GM18867 (cell line): ENCODE measurements around the gene BCAS1.
A peak's percentile ranks its signal among the peaks of the same experiment; 100 is the strongest.

Source experiments
- ATAC-seq: cut with Tn5 transposase; IDR thresholded peaks from one replicate; pipeline ENCODE4 v1.9.1; 2021; ENCODE audit warnings: mild to moderate bottlenecking, moderate library complexity; ENCODE audit not compliant: unreplicated experiment

BCAS1 gene

DNA sequence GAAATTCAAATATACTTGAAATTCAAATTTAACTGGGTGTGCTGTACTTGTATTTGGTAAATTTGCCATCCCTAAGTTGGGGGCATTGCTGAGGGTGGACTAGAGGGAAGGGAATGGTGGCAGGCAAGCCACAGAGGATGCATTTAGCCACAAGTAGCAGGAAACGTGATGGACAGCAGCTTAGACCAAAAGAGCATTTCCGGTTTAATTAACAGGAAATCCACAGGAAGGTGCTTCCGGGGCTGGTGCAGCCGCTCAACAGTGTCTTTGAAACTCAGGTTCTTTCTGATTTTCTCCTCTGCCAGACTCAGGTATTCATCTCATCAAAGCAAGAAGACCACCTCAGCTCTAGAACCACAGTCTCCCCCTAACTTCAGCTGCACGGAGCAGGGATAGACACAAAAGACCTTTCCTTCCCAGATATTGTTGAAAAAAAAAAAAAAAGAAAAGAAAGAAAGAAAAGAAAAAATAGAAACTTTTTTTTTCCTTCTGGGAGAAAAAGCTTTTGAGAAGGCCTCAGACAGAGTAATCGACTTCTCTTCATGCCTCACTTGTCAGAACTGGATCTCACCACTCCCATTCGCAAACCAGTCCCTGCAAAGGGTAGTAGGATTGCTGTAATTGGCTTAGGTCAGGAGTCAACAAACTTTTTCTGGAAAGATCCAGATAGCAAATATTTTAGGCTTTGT, 8.0 kb upstream of the BCAS1 start:
- no peak for ATAC-seq

DNA sequence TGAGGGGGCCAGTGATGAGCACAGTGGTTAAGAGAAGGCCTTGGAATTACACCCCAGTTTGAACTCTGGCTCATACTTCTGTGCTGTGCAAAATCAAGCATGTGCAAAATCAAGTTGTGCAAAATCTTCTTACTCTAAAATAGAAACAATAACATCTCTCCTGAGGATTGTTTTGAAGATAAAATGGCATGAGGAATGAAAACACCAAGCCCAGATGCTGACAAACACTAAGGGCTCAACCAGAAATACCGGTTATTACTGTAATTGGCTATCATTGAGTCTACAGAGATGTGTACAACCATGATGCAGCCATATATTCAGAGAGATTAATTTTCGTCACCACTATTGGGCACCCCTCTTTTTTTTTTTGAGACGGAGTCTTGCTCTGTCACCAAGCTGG, 5.9 kb upstream of the BCAS1 start:
- no peak for ATAC-seq

- ATAC-seq: no peak
These were observed 4.9 kb upstream of the BCAS1 start for GRCh38 chr20:54075322-54075721.

GRCh38 chr20:54074511-54074910, 4.1 kb upstream of the BCAS1 start:
- ATAC-seq: no peak

DNA sequence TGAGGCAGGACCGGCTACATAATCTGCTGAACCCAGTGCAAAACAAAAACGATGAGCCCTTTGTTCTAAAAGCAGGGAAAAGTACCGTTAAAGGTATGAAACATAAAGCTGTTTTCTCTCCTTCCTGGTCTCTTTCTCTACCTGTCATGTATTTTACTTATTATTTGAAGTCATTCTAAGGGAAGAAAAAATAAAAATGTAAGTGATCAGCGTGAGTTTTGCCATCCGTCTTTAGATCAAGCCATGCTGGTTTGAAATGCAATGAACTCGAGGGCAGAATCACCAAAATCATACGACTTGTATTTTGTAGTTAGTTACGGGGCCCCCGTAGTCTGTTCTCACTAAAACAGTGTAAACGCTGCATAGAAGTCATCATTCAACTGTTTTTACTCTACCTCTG, 2.9 kb upstream of the BCAS1 start:
- ATAC-seq: no peak

DNA sequence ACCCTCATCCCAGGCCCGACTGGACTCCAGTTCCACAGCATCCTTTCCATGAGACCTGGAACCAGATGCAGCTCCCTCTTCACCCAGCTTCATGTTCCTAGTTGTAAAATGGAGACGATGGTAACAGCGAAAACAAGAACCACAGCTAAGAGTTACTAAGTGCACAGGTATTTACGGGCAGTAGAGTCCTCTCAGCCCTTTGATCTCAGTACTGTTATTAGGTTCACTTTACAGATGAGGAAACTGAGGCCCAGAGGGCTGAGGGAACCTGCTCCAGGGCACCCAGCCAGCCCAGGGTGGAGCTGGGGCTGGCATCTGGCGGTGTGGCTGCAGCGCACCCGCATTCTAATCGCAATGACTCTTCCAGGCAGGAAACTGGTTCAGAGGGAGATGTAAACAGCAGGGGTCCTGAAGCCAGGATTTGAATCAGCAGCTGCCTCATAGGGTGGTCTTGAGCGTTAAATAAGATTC, 858 bp downstream of the BCAS1 start:
- ATAC-seq: no peak

- no peak for ATAC-seq
These were observed 1.4 kb downstream of the BCAS1 start for GRCh38 chr20:54068966-54069365.

- ATAC-seq: no peak
These were observed 1.9 kb downstream of the BCAS1 start for GRCh38 chr20:54068495-54068894.

DNA sequence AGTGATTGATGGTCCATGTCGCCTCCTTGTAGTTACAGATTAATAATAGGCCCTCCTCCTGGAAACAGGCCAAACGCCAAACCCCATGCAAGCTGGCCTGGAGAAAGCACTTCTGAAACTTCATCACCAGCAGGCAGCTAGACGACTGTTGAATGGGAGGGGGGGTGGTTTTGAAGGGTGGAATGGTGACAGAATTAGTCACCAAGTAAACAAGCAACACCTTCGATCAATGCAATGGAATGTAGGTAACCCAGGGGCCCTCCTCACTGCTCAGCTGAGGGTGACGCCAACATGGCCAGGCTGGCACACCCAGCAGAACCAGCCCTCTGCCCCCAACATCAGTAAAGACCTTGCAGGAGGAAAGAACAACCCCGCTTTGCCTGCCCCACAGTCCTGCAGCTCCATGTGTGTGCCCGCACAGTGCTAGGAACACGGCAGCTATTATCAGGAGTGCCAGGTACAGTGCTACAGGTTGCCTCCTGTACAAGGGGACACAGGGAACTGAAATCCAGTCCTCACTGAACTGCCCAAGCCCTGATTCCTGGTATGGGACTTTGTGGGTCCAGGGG, 2.7 kb downstream of the BCAS1 start:
- ATAC-seq: peak; percentile 51

DNA sequence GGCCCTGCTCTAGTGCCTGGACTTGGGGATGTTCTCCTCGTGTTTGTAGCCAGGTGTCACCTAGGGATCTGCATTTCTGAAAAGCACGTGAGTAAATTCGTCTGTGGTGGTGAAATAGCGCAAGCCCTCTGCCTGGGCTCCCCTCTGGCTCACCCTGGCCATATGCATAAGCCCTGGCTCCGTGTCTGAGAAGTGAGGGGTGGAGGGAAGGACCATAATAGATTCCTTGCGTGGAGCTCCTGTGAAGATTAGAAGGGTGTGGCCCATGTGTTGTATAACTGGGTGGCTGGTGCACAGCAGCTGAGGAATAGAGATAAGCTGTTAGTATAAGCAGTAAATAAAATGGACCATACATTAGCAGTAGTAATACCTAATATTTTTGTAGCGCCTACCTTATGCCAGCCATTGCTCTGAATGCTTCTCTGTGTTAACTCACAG, 4.8 kb downstream of the BCAS1 start:
- no peak for ATAC-seq

GRCh38 chr20:54064939-54065338, 5.5 kb downstream of the BCAS1 start:
- no peak for ATAC-seq

- ATAC-seq: peak; percentile 37
These were observed 6.3 kb downstream of the BCAS1 start for GRCh38 chr20:54063992-54064676.

- no peak for ATAC-seq
These were observed 6.8 kb downstream of the BCAS1 start for GRCh38 chr20:54063580-54063979.

GRCh38 chr20:54062812-54063280, 7.5 kb downstream of the BCAS1 start:
- ATAC-seq: peak; percentile 28

- no peak for ATAC-seq
These were observed 9.1 kb downstream of the BCAS1 start for GRCh38 chr20:54061101-54061881.

DNA sequence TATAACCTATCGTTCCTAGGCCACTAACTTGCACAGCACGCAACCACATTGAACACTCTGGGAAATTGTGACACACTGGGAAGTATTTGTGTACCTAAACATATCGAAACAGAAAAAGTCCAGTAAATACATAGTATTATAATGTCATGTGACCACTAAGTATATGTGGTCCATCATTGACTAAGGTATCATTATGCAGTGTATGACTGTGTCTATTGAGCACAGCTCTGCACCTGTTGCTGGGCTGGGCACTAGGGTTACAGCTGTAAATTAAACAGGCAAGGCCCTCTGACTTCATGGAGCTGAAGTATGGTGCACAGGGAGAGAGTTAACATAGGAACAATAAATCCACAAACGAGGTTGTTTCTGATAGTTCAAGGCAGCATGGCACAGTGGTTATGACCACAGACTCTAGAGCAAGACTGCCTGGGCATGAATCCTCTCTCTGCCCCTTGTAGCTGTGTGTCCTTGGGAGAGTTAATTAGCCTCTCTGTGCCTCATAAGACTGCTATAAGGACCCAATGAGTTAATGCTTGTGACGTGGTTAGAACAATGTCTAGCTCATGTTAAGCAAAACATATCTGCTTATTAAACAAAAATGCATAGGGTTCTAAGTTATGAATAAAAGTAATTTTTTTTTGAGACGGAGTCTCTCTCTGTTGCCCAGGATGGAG, 10.6 kb downstream of the BCAS1 start:
- no peak for ATAC-seq

- peak; percentile 54 for ATAC-seq
These were observed 11.8 kb downstream of the BCAS1 start for GRCh38 chr20:54058420-54059139.

DNA sequence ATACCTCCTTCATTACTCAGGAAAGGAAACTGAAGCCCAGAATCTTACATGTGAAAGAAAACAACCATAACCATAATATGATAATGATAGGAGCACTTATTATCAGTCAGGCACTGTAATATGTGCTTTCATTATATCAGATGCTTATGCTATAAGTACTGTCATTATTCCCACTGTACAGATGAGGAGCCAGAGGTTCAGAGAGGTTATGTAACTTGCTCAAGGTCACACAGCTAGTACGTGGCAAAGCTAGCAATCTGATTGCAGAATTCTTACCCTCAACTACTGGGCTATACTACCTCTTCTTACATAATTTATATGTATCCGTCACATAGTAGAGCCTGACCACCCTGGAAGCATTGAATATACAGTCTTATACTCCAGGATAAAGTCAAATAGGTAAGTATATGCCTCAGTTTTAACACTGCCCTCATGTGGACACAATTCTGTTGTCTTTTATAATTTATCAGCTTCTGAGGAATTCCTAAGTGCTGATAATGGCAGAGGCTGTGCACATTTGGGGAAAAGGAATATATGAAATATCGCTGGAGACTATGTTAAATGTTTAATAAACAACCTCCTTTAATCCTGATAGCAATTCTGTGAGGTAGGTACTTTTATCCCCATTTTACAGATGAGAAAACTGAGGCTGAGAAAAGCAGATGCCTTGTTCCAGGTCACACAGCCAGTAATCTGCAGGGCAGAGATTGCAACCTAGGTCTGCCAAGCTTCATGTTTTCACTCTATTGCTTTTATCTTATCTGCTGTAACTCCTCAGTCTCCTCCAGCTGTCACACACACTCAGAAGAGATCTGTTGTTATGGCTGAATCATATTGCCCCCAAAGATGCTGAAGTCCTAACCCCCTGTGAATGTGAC, 13.4 kb downstream of the BCAS1 start:
- no peak for ATAC-seq

DNA sequence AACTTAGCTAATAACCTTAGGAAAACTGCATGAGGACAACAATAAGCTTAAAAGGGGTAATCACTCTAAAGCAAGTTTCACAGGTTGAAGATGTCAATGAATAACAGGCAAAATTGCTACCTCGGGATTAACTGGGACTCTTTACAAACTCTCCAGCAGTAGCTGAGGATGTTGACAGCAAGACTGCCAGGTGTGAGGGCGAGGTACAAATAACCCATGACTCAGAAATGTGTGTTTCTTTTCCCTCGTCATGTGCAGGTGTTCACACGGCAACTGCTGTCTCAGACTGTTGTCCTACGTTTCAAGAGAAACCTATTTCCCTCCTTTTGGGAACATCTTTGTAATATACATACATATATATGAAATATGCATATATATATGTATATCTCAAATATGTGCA, 15.9 kb downstream of the BCAS1 start:
- ATAC-seq: no peak
